GM19463 (cell line): ENCODE results near the gene ZSCAN18.

Experiments used
- ATAC-seq: cut with Tn5 transposase; IDR thresholded peaks from one replicate; pipeline ENCODE4 v1.9.1; 2021; ENCODE audit warnings: mild to moderate bottlenecking, moderate library complexity; ENCODE audit not compliant: unreplicated experiment

ZSCAN18 gene

DNA sequence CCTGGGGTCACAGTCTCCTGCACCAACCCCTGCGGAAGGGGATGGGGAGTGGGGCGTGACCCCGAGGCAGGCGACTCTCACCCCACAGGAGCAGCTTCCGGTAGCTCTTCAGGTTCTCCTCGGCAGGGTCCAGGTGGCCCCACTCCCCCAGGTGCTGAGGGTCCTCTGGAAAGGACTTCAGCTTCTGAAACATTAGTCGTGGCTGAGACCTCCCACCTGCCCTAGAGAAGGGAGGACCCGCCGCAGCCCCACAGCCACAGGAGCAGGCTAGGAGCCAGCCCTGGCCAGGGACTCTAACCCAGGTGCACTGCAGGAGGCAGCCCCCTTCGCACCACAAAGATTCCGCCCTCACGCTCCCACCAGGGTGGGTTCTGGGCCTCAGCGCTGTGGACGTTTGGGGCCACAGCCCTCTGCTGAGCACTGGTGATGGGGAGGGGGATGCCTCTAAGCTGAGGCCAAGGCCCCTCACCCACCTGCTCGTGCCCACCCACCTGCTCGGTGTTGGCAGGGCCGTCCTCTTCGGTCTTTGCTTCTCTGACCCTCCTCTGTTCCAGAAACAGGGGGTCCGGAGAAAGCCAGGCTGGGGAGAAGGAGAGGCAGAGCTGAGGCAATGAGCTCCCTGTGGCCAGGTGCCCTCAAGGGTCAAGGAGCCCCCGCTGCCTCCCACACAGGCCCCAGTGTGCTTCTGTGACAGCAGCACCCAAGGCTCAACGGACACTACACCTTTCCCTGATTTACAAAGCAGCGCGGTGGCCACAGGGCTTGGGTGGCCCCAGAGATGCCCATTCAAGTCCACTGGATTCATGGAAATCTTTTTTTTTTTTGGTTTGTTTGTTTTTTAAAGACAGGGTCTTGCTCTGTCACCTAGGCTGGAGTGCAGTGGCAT is 11.0 kb downstream of the ZSCAN18 start:
- ATAC-seq, result no peak

DNA sequence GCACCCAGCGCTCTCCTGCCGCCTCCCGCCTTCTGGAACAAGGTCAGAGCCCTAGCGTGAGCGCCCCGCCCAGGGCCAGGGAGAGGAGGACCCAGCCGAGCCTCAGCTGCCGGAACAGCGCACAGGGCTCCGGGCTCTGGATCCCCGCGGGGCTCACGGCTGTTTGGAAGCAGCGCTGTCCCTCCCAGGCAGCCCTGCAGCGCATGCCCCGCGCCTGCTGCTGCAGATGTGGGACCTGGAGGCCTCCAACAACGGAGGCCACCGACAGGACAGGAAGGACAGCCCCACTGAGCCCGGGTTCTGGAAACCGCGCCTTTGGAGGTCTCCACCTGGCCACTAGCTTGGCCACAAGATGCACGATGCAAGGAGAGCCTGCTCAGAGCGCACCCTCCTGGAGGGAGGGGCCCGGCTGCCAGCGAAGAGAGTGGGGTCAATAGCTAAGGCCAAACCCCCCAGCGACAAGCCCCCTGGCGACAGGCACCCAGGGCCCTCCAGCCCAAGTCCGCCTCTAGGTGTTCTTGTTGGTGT is 12.6 kb downstream of the ZSCAN18 start:
- ATAC-seq, result no peak

DNA sequence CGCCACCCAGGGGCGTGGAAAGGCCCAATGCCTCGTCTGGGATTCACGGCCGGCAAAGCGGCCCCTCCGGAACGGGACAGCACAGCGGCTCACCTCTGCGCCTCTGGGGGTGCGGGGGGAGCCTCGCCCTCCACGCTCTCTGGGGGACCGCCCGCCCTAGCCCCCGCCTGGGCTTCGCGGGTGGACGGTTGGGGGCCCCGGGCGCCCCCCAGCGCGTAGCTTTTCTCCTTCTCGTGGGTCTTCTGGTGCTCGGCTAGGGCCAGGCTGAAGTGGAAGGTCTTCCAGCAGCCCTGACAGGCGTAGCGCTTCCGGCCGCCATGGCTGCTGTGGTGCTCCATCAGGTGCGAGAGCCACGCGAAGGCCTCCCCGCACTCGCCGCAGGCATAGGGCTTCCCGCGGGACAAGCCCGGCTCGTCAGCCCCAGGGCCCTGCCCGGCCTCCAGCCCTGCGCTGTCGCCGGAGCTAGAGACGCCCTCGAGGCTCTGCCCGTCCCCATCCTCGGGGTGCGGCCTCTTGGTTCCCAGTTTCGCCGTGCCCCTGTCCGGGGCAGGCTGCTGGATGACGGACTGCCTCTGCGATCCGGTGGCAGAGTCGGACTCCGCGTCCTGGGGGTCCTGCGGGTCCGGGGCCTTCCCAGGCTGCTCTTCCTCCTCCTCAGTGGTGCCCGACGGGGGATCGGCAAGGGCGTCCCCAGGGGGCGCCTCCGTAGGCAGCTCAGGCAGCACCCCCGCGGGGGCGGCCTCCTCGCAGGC is 13.3 kb downstream of the ZSCAN18 start:
- ATAC-seq, result no peak

DNA sequence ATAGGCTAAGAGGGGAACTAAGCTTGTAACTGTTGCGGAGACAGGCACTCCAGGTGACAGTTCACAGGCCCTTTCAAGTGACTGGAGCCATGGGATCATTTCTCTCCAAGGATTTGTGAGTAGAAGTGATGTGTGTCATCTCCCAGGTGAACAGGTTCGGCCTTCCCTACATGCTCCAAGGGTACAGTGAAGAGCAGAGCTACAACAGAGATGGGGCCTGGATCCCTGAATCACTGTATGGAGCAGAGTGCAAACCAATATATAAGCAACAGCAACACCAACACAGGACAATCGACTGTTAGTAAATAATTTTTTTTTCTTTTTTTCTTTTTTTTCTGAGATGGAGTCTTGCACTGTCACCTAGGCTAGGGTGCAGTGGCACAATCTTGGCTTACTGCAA is 15.0 kb downstream of the ZSCAN18 start:
- ATAC-seq, result no peak

DNA sequence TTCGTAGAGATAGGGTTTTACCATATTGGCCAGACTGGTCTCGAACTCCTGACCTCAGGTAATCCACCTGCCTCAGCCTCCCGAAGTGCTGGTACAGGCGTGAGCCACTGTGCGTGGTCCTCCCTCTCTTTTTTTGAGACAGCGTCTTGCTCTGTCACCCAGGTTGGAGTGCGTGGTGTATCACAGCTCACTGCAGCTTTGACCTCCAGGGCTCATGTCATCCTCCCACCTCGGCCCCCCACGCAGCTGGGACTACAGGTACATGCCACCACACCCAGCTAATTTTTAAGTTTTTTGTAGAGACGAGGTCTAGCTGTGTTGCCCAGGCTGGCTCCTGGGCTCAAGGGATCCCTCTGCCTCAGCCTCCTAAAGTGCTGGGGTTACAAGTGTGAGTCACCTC is 18.2 kb downstream of the ZSCAN18 start:
- no peak for ATAC-seq

DNA sequence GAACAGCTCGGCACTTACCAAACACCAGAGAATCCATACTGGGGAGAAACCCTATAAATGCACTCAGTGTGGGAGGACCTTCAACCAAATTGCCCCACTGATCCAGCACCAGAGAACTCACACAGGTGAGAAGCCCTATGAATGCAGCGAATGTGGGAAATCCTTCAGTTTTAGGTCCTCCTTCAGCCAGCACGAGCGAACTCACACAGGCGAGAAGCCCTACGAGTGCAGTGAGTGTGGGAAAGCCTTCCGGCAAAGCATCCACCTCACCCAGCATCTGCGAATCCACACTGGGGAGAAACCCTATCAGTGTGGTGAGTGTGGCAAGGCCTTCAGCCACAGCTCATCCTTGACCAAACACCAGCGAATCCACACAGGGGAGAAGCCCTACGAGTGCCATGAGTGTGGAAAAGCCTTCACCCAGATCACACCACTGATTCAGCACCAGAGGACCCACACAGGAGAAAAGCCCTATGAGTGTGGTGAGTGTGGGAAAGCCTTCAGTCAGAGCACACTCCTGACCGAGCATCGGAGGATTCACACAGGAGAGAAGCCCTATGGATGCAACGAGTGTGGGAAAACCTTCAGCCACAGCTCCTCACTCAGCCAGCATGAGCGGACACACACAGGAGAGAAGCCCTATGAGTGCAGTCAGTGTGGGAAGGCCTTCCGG is 30.7 kb downstream of the ZSCAN18 start:
- no peak for ATAC-seq

DNA sequence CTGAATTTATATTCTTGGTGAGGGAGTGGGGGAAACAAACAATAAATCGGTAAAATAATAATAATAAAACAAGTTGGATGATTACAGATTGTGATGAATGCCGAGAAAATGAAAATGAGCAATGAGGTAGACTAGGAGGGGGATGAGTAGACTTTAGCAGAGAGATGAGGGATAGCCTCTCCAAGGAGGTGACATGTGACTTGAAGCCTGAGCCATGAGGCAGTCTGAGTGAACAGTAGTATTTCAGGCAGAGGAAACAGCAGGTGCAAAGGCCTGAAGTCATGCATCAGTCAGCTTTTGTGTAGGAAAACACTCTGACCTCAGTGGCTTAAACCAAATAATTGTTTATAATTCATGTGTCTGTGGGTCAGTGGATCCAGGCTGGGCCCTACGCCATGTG is 34.3 kb downstream of the ZSCAN18 start:
- ATAC-seq, result no peak

DNA sequence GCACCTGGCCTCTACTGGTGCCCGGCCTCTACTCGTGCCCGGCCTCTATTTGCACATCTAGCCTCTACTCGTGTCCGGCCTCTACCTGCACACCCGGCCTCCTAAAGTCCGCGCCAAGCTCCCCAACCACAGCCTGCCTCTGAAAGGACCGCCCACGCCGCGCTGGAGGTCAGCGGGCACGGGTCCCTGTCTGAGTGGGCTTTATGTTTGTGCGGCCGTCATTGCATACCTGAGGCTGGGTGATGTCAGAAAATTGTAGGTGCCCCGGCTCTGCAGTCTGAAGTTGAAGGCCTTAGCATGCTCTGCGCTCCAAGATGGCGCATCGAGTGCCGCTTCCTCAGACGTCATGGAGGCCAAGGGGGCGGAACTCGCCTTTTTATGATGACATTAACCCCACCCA is 37.8 kb downstream of the ZSCAN18 start:
- ATAC-seq, result no peak

DNA sequence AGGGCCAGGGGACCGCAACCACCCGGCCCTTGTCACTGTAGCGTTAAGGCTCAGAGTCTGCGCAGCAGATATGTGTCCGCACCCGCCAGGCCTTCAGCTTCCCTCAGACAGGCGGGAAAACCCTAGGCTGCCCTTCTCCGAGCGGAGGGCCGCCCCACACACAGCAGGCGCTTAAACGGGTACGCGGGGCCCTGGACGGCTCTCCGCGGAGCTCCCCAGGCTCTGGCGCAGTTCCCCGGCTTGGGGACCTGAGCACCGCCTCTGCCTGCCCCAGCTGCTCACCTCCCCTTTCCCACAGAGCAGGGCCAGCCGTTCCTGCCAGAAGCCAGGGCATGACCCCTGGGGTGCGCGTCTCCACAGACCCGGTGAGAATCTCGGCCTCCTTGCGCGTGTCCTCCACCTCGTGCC is 38.4 kb downstream of the ZSCAN18 start:
- no peak for ATAC-seq

DNA sequence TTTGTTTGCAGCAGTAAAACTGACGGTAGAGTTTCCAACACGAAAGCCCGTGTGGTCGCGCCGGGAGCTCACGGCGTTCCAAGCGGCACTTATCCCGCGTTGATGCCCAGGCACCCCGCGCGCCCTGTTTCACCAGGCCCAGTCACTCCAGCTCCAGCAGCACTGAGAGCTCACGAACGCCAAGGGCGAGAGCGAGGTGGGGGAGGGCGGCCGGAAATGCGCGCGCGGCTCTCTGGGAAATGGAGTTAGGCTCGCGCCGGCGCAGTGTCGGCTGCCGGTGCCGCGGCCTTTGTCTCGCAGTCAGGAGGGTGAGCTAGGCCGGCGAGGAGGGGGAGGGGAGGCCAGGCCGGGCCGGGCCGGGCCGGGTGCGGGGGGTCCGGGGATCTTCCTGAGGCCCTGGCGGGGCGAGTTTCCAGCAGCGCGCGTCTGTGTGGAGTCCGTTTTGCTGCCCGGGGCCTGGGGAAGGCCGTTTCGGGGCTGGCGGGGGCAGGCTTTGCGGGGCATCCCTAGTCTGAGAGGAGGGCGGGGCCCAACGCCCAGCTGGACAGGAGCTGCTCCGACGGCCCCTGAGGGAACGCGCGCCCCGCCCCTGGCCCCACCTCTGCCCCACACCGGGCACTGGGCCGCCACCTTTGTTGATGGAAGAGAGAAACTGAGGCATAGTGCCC is 38.9 kb downstream of the ZSCAN18 start, which contains the start of gene ZNF135:
Gene ZNF135 (plus strand): TSS at position 280 of the 668 bp plus-strand sequence. CDS start 721 bp downstream, outside the sequence.
- ATAC-seq, result no peak

DNA sequence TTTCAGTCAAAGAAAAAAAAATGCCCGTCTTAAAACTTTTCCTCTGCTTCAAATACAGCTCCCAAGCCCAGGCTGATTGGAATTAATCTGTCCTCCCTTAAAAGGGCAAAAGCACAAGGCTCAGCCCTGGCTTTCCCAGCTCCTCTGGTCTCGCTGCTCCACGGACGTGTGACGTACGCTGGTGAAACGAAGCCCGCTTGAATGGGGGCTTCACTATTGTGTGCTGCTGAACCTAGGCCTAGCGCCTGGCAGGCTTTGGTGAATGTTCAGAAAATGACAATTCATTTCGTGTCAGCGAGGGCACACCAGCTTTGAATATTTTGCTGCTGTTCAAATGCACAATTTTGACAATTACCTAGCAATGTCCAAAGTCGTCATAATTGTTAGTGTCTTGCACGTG is 39.6 kb downstream of the ZSCAN18 start:
- no peak for ATAC-seq

DNA sequence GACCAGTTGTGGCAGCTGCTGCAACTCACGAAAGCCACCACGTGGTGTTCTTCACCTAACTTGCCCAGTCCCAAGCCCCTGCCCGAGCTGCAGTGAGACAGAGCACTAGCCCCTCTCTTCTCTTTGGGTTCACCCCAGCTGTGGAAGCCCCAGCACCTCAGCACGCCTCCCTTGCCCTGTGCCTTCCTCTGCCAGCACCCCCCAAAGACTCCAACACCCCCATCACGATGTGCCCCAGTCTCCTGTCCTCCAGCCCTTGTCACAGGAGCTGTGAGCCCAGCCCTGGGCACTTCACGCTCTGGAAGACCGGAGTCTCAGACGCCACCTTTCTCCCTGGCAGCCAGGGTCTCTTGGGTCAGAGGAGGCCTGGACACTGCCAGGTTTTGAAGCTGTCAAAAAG is 41.2 kb downstream of the ZSCAN18 start:
- no peak for ATAC-seq

DNA sequence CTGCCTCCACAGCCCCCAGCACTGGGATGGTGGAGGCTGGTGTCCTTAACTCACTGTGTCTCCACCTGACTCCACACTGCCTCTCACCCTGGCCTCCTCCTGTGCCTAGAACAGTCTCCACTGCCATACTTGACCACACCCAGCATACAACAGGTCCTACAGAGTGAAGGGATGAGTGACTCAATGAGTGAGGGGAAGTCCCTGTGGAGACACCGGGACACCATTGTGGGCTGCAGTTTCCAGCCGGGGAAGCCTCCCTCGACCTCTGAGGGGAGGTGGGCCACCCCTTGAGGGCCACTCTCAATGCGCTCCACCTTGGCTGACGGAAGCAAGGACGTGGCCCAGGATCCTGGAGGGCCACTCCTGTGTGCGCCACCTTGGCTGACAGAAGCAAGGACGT is 41.8 kb downstream of the ZSCAN18 start:
- ATAC-seq, result no peak

DNA sequence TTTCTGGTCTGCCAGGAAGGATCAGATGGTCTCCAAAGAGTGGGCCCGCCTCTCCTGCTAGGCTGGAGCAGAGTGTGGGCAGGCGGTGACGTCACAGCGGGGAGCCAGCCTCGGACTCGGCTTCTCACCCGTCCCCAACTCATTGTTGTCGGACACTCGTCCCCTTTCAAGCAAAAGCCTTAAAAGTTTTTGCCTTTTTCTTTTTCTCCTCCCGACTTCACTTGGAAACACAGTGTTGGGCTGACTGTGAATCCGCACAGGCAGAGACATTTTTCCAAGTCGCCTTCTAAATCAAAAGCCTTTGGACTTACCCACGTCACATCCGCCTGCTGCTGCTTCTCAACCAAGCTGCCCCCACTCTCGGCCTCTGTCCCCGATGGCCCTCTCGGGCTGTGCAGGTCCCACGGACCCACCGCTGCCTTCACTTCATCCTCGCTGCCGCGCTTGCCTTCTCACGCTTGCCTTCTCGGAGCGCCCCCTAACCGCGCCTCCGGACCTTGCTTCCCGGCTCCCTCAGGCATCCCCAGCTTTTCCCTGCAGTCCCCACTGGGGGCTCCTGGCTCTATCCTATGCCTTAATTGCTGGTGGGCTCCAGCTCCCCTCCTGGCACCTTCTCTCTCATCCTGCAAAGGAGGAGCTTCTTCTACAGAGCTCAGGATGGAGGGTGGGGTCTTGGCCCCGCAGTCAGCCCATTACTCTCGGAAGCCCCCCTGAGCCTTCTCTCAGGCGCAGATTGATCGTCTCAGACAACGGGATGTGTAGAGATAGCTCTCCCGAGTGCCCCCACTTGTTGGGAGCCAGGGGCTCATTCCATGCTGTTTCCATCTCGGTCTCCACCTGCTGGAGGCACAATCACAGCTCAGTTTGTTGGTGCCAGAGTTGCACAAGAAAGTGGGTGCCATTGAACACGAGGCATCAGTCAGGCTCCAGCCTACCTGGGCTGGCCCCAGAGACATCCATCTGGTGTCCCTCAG is 42.8 kb downstream of the ZSCAN18 start:
- ATAC-seq, result no peak

DNA sequence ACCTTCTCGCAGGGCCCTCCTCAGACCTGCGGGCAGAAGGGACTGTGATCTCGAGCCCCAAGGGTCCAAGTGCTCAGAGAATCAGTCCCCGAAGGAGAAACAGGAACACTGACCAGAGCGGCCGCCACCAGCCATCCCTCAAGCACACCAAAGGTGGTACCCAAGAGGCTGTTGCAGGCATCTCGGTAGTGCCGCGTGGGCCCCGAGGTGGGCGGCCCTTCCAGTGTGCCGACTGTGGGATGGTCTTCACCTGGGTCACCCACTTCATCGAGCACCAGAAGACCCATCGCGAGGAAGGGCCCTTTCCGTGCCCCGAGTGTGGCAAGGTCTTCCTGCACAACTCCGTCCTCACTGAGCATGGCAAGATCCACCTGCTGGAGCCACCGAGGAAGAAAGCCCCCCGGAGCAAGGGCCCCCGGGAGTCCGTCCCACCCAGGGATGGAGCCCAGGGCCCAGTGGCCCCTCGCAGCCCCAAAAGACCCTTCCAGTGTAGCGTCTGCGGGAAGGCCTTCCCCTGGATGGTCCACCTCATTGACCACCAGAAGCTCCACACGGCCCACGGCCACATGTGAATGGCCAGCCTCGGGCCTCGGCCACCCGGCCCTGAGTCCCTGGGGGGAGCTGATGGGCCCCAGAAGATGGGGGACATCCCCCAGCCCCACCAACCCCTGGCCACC is 44.4 kb downstream of the ZSCAN18 start:
- ATAC-seq, result no peak

DNA sequence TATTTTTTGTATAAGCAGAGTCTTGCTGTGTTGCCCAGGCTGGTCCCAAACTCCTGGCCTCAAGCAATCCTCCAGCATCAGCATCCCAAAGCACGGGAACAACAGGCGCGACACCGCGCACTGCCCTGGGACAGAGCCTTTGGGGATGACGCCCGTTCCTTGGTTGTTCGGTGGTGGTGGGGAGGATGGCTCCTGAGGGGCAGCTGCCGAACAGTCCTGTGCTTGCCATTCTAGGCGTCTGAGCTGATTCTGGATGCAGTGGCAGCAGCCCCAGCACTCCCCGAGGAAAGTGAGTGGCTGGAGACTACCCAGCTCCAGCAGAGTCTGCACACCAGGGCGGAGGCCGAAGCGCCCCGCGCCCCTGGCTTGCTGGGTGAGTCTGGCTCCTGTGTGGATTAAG is 45.8 kb downstream of the ZSCAN18 start:
- no peak for ATAC-seq

DNA sequence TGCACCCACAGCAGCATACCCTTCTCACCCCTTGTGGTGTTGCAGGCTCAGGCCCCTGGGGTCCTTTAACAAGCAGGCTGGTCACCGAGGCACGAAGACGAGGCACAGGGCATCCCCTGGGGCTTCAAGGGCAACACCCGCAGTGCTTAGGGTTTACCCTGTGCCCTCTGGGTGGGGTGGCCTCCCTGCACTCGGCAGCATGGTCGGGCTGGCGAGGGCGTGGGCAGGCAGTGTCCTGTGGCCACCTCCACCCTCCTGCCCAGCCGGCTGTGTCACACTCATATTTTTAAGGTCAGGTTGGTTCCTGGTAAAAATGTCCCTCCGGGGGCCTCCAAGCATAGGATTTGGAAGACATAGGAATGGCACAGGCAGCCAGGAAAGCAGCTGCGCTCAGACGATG is 50.4 kb downstream of the ZSCAN18 start:
- ATAC-seq, result no peak

DNA sequence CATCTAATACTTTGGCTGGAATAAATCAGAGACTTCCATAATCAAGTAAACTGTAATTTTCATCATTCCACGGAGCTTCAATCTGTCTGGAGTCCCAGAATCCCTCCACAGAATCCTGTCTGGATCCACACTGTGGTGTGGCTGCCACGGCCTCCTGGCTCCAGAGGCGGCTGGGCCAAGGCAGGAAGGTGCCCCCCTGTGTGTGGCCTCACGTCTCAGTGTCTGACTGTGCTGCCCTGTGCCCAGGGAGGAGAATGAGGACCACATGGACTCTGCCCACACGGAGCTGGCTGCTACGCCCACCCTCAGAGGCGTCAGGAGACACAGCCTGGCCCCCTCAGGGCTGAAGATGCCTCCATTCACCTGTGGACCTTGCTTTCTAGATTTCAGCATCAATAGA is 51.2 kb downstream of the ZSCAN18 start:
- ATAC-seq, result no peak

DNA sequence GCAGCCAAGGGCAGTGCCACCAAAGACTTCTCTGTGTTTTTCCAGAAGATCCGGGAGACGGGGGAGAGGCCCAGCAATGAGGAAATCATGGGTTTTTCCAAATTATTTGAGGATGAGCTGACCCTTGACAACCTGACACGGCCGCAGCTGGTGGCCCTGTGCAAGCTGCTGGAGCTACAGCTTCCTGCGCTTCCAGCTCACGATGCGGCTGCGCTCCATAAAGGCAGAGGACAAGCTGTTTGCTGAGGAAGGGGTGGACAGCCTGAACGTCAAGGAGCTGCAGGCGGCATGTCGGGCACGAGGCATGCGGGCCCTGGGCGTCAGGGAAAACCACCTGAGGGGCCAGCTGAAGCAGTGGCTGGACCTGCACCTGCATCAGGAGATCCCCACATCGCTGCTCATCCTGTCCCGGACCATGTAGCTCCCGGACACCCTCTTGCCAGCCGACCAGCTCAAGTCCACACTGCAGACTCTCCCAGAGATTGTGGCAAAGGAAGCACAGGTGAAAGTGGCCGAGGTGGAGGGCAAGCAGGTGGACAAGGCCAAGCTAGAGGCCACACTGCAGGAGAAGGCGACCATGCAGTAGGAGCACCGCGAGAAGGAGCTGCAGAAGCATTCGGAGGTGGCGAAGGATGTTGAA is 52.5 kb downstream of the ZSCAN18 start:
- ATAC-seq, result no peak
